Measurements from ENCODE around the gene OMP.

The OMP gene

GRCh38 chr11:77064648-77065217 is 37.9 kb upstream of the OMP start:
- H3K27ac Mint-ChIP-seq: no peak overlapping the region
- H3K9me3 Mint-ChIP-seq: no peaks in the 10 kb centered on the region
- no peaks in the 10 kb centered on the region for H3K36me3 Mint-ChIP-seq (ENCODE audit: low read depth)
- H3K4me1 Mint-ChIP-seq (ENCODE audit: low read depth): peaks cover 5% of the 10 kb centered on the region
- no peaks in the 10 kb centered on the region for H3K27me3 Mint-ChIP-seq
- no peak overlapping the region for H3K4me3 Mint-ChIP-seq

GRCh38 chr11:77065878-77066228 is 36.8 kb upstream of the OMP start:
- Mint-ChIP-seq H3K27ac (peak overlapping the region; percentile 49), H3K27me3 (no peaks in the 10 kb centered on the region), H3K36me3 (ENCODE audit: low read depth) (no peaks in the 10 kb centered on the region), H3K4me1 (ENCODE audit: low read depth) (peaks cover 5% of the 10 kb centered on the region), H3K9me3 (no peaks in the 10 kb centered on the region), H3K4me3 (peak overlapping the region; percentile 79)

- peak within 1 kb of the TSS; percentile 49 for H3K27ac Mint-ChIP-seq
- no peaks in the 10 kb centered on the region for H3K27me3 Mint-ChIP-seq
- H3K4me3 Mint-ChIP-seq: peak within 1 kb of the TSS; percentile 79
- H3K9me3 Mint-ChIP-seq: no peaks in the 10 kb centered on the region
- H3K4me1 Mint-ChIP-seq (ENCODE audit: low read depth): peaks cover 5% of the 10 kb centered on the region
- H3K36me3 Mint-ChIP-seq (ENCODE audit: low read depth): no peaks in the 10 kb centered on the region
Measured at GRCh38 chr11:77066229-77067042, 36.2 kb upstream of the OMP start, which contains the start of gene CAPN5. TSS of gene CAPN5 (plus strand) at chr11:77066971. CDS start at chr11:77084887, 17,916 bp downstream.

DNA sequence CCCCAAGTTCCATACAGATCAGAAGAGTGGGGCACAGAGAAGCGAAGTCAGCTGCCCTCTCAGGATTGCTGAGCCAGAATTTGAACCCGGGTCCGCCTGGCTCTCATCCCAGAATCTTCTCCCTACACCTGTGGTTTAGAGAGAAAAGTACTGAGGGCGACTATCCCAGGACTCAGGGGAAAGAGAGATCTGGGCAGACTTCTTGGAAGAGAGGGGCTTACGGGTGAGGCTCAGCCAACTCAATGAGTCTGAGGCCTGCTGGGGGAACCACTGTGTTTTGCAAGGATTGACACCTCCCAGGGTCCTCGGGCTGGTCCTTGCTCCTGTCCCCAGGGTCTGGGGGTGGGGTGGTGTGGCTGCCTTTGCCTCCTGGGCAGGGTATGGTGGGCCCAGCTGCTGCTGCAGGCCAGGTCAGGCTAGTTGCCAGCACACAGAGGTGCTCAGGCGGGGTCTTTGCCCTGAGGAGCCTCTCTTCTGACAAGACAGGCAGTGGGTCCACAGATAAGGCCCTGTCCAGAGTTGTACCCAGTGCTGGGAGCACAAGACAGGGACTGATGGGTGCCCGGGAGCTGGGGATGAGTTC is 34.7 kb upstream of the OMP start:
- Mint-ChIP-seq H3K4me3 (peak overlapping the region; percentile 61), H3K36me3 (ENCODE audit: low read depth) (no peaks in the 10 kb centered on the region), H3K4me1 (ENCODE audit: low read depth) (peaks cover 19% of the 10 kb centered on the region), H3K27ac (no peak overlapping the region), H3K27me3 (no peaks in the 10 kb centered on the region), H3K9me3 (no peaks in the 10 kb centered on the region)

GRCh38 chr11:77068457-77069335 is 33.9 kb upstream of the OMP start:
- no peaks in the 10 kb centered on the region for H3K36me3 Mint-ChIP-seq (ENCODE audit: low read depth)
- no peak overlapping the region for H3K27ac Mint-ChIP-seq
- peaks cover 26% of the 10 kb centered on the region for H3K4me1 Mint-ChIP-seq (ENCODE audit: low read depth)
- H3K9me3 Mint-ChIP-seq: no peaks in the 10 kb centered on the region
- no peak overlapping the region for H3K4me3 Mint-ChIP-seq
- H3K27me3 Mint-ChIP-seq: no peaks in the 10 kb centered on the region

GRCh38 chr11:77069336-77069968 is 33.2 kb upstream of the OMP start:
- H3K27ac Mint-ChIP-seq: no peak overlapping the region
- no peaks in the 10 kb centered on the region for H3K27me3 Mint-ChIP-seq
- no peaks in the 10 kb centered on the region for H3K36me3 Mint-ChIP-seq (ENCODE audit: low read depth)
- H3K4me1 Mint-ChIP-seq (ENCODE audit: low read depth): peaks cover 26% of the 10 kb centered on the region
- H3K9me3 Mint-ChIP-seq: no peaks in the 10 kb centered on the region
- H3K4me3 Mint-ChIP-seq: no peak overlapping the region

GRCh38 chr11:77069969-77070582 is 32.6 kb upstream of the OMP start:
- Mint-ChIP-seq H3K27me3 (no peaks in the 10 kb centered on the region), H3K27ac (no peak overlapping the region), H3K4me3 (no peak overlapping the region), H3K36me3 (ENCODE audit: low read depth) (no peaks in the 10 kb centered on the region), H3K9me3 (no peaks in the 10 kb centered on the region), H3K4me1 (ENCODE audit: low read depth) (peaks cover 26% of the 10 kb centered on the region)

- no peaks in the 10 kb centered on the region for H3K9me3 Mint-ChIP-seq
- H3K4me3 Mint-ChIP-seq: no peak overlapping the region
- peaks cover 22% of the 10 kb centered on the region for H3K4me1 Mint-ChIP-seq (ENCODE audit: low read depth)
- H3K27ac Mint-ChIP-seq: no peak overlapping the region
- no peaks in the 10 kb centered on the region for H3K36me3 Mint-ChIP-seq (ENCODE audit: low read depth)
- H3K27me3 Mint-ChIP-seq: no peaks in the 10 kb centered on the region
Measured at GRCh38 chr11:77071077-77071476, 31.6 kb upstream of the OMP start.

GRCh38 chr11:77071671-77072605 is 30.7 kb upstream of the OMP start:
- Mint-ChIP-seq H3K9me3 (no peaks in the 10 kb centered on the region), H3K4me3 (no peak overlapping the region), H3K27ac (no peak overlapping the region), H3K4me1 (ENCODE audit: low read depth) (peaks cover 21% of the 10 kb centered on the region), H3K27me3 (no peaks in the 10 kb centered on the region), H3K36me3 (ENCODE audit: low read depth) (no peaks in the 10 kb centered on the region)

DNA sequence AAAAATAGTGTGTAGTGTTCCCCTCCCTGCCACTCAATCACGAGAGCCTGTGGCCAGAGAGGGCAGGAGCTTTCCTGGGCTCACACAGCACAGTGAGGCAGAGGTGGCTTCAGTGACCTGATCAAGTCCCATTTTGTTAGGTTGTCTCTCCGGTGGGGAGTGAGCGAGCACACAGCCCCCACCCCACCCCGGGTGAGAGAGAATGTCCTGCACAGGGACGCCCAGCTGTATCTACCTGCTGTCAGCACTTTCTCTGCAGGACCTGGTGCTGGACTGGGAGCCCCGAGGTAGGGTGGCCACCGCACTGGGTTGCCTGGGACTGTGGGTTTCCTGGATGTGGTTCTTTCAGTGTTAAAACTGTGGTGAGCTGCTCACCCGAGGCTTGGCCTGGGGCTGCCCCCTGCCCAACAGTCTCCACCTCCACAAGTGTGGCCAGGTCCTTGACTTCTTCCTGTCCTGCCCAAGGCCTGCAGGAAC is 29.8 kb upstream of the OMP start:
- Mint-ChIP-seq H3K27me3 (no peaks in the 10 kb centered on the region), H3K27ac (no peak overlapping the region), H3K36me3 (ENCODE audit: low read depth) (no peaks in the 10 kb centered on the region), H3K4me3 (no peak overlapping the region), H3K4me1 (ENCODE audit: low read depth) (peaks cover 21% of the 10 kb centered on the region), H3K9me3 (no peaks in the 10 kb centered on the region)

- peaks cover 21% of the 10 kb centered on the region for H3K4me1 Mint-ChIP-seq (ENCODE audit: low read depth)
- H3K27ac Mint-ChIP-seq: no peak overlapping the region
- no peaks in the 10 kb centered on the region for H3K36me3 Mint-ChIP-seq (ENCODE audit: low read depth)
- H3K4me3 Mint-ChIP-seq: no peak overlapping the region
- H3K27me3 Mint-ChIP-seq: no peaks in the 10 kb centered on the region
- H3K9me3 Mint-ChIP-seq: no peaks in the 10 kb centered on the region
Measured at GRCh38 chr11:77073328-77074001, 29.2 kb upstream of the OMP start.

GRCh38 chr11:77074205-77074604 is 28.4 kb upstream of the OMP start:
- Mint-ChIP-seq H3K27me3 (no peaks in the 10 kb centered on the region), H3K4me1 (ENCODE audit: low read depth) (peaks cover 21% of the 10 kb centered on the region), H3K27ac (no peak overlapping the region), H3K4me3 (no peak overlapping the region), H3K36me3 (ENCODE audit: low read depth) (no peaks in the 10 kb centered on the region), H3K9me3 (peaks cover 6% of the 10 kb centered on the region)
